ENCODE data around the gene ADGRV1.

- TF ChIP-seq POLR2AphosphoS5 (IDR thresholded peaks at IDR 0.05; ENCODE audit: low read depth, low read length) (no peak), REST (IDR thresholded peaks at IDR 0.05; ENCODE audit: insufficient read depth in 1 of 2, low read depth in 2 of 2, low read length in 2 of 2) (no peak), SIN3A (IDR thresholded peaks at IDR 0.05; ENCODE audit: borderline replicate concordance, insufficient read depth, low read length) (no peak), TAF1 (IDR thresholded peaks at IDR 0.05; ENCODE audit: borderline replicate concordance, insufficient read depth, low read length) (no peak), FOXP2 (optimal IDR thresholded peaks at IDR 0.05; ENCODE audit: borderline replicate concordance, extremely low read depth, extremely low read length, insufficient read depth) (no peak)
Measured at GRCh38 chr5:90881626-90882150, 323.1 kb downstream of the ADGRV1 start.

All from PFSK-1 (cell line).